ENCODE measurements around the gene PCCA. TPM values are rescaled to one million over a fixed set of nuclear protein-coding genes. Genes with fewer than 3 reads are reported as not detected.
A peak's percentile ranks its signal among the peaks of the same experiment; 100 is the strongest.

The PCCA gene
- total and polyA plus RNA-seq, 4 donors = 45.1 to 378 (median 110) TPM

DNA sequence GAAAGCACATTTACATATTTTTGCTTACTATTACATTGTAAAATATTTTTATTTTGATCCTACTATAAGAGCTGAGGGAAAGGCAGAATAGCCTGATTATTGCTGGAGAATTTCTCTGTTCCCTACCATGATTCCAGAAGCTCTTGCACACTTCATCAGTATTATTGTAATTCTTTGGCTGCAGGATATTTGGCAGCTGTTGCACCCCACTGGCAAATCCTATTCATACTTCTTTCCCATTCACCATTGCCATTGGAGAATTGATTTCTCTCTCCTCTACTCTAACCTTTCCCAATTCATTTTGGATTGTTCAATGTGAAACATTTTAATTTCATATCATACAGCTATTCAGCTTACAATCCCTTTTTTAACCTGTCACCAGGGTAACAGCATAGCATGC lies 261.7 kb downstream of the PCCA start:
- Histone ChIP-seq H3K4me3 (ENCODE audit: low read depth, low read length) (no peak overlapping the region), H3K36me3 (ENCODE audit: control insufficient read depth, insufficient read depth, low read length) (no peaks in the 10 kb centered on the region), H3K4me1 (ENCODE audit: control insufficient read depth, insufficient read depth, low read length) (no peaks in the 10 kb centered on the region), H3K9me3 (ENCODE audit: control insufficient read depth, insufficient read depth, low read length) (peaks cover under 1% of the 10 kb centered on the region), H3K27ac (ENCODE audit: low read depth, low read length) (no peak overlapping the region), H3K27me3 (ENCODE audit: control insufficient read depth, insufficient read depth, low read length) (no peaks in the 10 kb centered on the region)
- peak in 3 of 6 donors; percentile 14 to 88 (median 35) for DNase-seq (ENCODE audit: low read depth in 4 of 6, low spot score in 6 of 6)

- H3K4me3 ChIP-seq (ENCODE audit: low read depth, low read length) = no peak overlapping the region
- no peak for DNase-seq (ENCODE audit: low read depth in 4 of 6, low spot score in 6 of 6)
- H3K27ac ChIP-seq (ENCODE audit: low read depth, low read length) = no peak overlapping the region
- WGBS (ENCODE audit: insufficient coverage) = no CpG with 5 or more reads among the region's 1 CpG
- H3K9me3 ChIP-seq (ENCODE audit: control insufficient read depth, insufficient read depth, low read length) = no peaks in the 10 kb centered on the region
- H3K36me3 ChIP-seq (ENCODE audit: control insufficient read depth, insufficient read depth, low read length) = no peaks in the 10 kb centered on the region
- H3K27me3 ChIP-seq (ENCODE audit: control insufficient read depth, insufficient read depth, low read length) = no peaks in the 10 kb centered on the region
- H3K4me1 ChIP-seq (ENCODE audit: control insufficient read depth, insufficient read depth, low read length) = no peaks in the 10 kb centered on the region
These were observed 267.5 kb downstream of the PCCA start for GRCh38 chr13:100356426-100356825.

DNA sequence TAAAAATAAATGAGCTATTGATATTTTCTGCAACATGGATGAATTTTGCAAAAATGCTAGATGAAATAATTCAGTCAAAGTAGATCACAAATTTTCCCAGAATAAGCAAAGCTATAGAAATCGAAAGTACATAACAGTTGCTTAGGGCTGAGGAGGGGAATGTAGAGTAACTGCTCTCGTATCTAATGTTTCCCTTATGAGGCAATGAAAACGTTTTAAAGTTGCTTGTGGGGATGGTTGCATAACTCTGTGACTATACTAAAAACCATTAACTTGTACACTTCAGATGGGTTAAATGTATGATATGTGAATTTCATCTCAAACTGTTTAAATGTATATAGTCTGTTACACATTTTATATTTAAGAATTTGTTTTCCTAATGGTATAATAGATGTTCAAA lies 268.0 kb downstream of the PCCA start:
- H3K4me1 ChIP-seq (ENCODE audit: control insufficient read depth, insufficient read depth, low read length) = no peaks in the 10 kb centered on the region
- no CpG with 5 or more reads among the region's 3 CpGs for WGBS (ENCODE audit: insufficient coverage)
- DNase-seq (ENCODE audit: low read depth in 4 of 6, low spot score in 6 of 6) = peak in 1 of 6 donors; percentile 65

DNA sequence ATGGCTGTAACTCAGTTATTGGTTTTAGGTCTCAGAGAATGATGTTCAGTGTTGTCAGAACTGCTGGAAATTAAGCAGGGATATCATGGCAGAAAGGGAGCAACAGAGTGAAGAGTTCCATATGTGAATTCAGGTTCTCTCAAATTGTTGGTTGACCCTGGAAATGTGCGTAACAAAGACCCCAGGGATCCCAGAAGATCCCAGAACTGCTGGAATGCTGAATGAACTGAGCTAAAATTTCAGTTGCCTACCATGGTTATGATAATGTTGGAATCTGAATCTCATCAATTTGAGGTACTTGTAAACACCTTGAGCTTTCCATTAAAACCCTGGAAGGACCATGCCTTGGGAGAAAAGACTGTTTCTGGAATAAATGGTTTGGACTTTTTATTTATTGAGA lies 268.9 kb downstream of the PCCA start:
- Histone ChIP-seq H3K4me1 (ENCODE audit: control insufficient read depth, insufficient read depth, low read length) (no peaks in the 10 kb centered on the region), H3K4me3 (ENCODE audit: low read depth, low read length) (no peak overlapping the region), H3K27ac (ENCODE audit: low read depth, low read length) (no peak overlapping the region), H3K9me3 (ENCODE audit: control insufficient read depth, insufficient read depth, low read length) (no peaks in the 10 kb centered on the region), H3K36me3 (ENCODE audit: control insufficient read depth, insufficient read depth, low read length) (no peaks in the 10 kb centered on the region), H3K27me3 (ENCODE audit: control insufficient read depth, insufficient read depth, low read length) (no peaks in the 10 kb centered on the region)
- no peak for DNase-seq (ENCODE audit: low read depth in 4 of 6, low spot score in 6 of 6)
- 100% methylated on average over 1 of the region's 1 CpG for WGBS (ENCODE audit: insufficient coverage)

More for the DNA sequence above, 268.0 kb downstream of the PCCA start:
- H3K27me3 ChIP-seq (ENCODE audit: control insufficient read depth, insufficient read depth, low read length) = no peaks in the 10 kb centered on the region
- no peak overlapping the region for H3K4me3 ChIP-seq (ENCODE audit: low read depth, low read length)
- no peaks in the 10 kb centered on the region for H3K9me3 ChIP-seq (ENCODE audit: control insufficient read depth, insufficient read depth, low read length)
- no peak overlapping the region for H3K27ac ChIP-seq (ENCODE audit: low read depth, low read length)
- no peaks in the 10 kb centered on the region for H3K36me3 ChIP-seq (ENCODE audit: control insufficient read depth, insufficient read depth, low read length)

DNA sequence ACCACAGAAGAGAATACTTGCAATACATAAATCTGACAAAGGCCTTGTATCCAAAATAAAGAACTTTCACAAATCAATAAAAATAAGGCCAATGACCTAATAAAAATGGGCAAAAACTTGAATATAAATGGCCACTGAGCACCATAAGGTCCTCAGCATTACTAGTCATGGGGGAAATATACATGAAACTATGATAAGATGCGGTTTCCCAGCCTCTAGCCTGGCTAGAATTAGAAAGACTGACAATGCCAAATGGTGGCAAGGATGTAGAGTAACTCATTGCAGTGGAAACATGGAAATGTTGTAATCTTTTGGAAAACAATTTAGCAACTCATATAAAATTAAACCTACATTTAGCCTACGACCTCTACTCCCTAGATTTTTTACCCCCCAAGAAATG lies 272.6 kb downstream of the PCCA start:
- no peak overlapping the region for H3K4me3 ChIP-seq (ENCODE audit: low read depth, low read length)
- no peaks in the 10 kb centered on the region for H3K27me3 ChIP-seq (ENCODE audit: control insufficient read depth, insufficient read depth, low read length)
- H3K9me3 ChIP-seq (ENCODE audit: control insufficient read depth, insufficient read depth, low read length) = no peaks in the 10 kb centered on the region
- H3K27ac ChIP-seq (ENCODE audit: low read depth, low read length) = no peak overlapping the region
- no peak for DNase-seq (ENCODE audit: low read depth in 4 of 6, low spot score in 6 of 6)
- no peaks in the 10 kb centered on the region for H3K36me3 ChIP-seq (ENCODE audit: control insufficient read depth, insufficient read depth, low read length)
- no CpG with 5 or more reads among the region's 2 CpGs for whole genome bisulfite sequencing (ENCODE audit: insufficient coverage)
- no peaks in the 10 kb centered on the region for H3K4me1 ChIP-seq (ENCODE audit: control insufficient read depth, insufficient read depth, low read length)

GRCh38 chr13:100362371-100362770 lies 273.5 kb downstream of the PCCA start:
- no peaks in the 10 kb centered on the region for H3K36me3 ChIP-seq (ENCODE audit: control insufficient read depth, insufficient read depth, low read length)
- no peaks in the 10 kb centered on the region for H3K27me3 ChIP-seq (ENCODE audit: control insufficient read depth, insufficient read depth, low read length)
- no peaks in the 10 kb centered on the region for H3K4me1 ChIP-seq (ENCODE audit: control insufficient read depth, insufficient read depth, low read length)
- DNase-seq (ENCODE audit: low read depth in 4 of 6, low spot score in 6 of 6) = no peak
- no peaks in the 10 kb centered on the region for H3K9me3 ChIP-seq (ENCODE audit: control insufficient read depth, insufficient read depth, low read length)
- no peak overlapping the region for H3K4me3 ChIP-seq (ENCODE audit: low read depth, low read length)
- H3K27ac ChIP-seq (ENCODE audit: low read depth, low read length) = no peak overlapping the region
- no CpG with 5 or more reads among the region's 2 CpGs for WGBS (ENCODE audit: insufficient coverage)

DNA sequence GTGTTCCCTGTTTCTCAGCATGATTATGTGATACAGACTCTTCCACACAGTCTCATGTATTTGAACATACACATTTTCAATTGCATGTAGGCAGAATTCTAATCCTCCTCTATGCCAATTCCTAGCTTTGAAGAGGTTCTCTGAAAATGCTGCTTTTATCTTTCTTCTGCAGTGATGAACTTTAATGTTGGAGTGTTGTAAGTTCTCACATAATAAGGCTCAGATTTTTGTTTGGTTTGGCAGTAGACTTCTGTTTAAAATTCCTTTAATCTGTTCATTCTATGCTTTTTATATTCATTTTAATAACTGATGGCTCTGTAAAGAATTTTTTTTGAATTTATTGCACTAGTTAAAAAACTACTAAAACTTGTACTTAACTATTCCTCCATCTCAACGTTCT lies 273.9 kb downstream of the PCCA start:
- Histone ChIP-seq H3K9me3 (ENCODE audit: control insufficient read depth, insufficient read depth, low read length) (no peaks in the 10 kb centered on the region), H3K4me3 (ENCODE audit: low read depth, low read length) (no peak overlapping the region), H3K4me1 (ENCODE audit: control insufficient read depth, insufficient read depth, low read length) (no peaks in the 10 kb centered on the region), H3K27me3 (ENCODE audit: control insufficient read depth, insufficient read depth, low read length) (no peaks in the 10 kb centered on the region), H3K36me3 (ENCODE audit: control insufficient read depth, insufficient read depth, low read length) (no peaks in the 10 kb centered on the region), H3K27ac (ENCODE audit: low read depth, low read length) (no peak overlapping the region)
- WGBS (ENCODE audit: insufficient coverage) = no CpG with 5 or more reads among the region's 1 CpG
- DNase-seq (ENCODE audit: low read depth in 4 of 6, low spot score in 6 of 6) = peak in 1 of 6 donors; percentile 15

DNA sequence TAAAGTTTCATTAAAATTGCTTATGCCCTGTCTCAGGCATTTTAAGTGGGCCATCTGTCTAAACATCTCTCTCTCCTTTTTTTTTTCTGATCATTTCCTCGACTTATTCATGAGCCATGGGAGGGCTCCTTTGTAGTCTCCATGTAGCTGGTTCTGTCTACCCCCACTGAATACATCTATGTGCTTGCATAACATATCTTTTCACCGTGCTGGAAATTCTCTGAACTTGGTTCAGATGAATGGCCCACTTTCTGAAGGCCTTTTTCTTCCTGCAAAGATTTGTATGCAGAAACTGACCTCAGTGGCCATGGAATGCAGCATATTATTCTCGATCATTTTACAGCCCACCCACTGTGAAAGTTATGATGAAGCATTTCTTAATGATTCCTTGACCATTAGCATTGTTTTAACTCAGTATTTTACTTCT lies 274.4 kb downstream of the PCCA start:
- DNase-seq (ENCODE audit: low read depth in 4 of 6, low spot score in 6 of 6) = peak in 1 of 6 donors; percentile 36
- no peaks in the 10 kb centered on the region for H3K36me3 ChIP-seq (ENCODE audit: control insufficient read depth, insufficient read depth, low read length)
- H3K4me1 ChIP-seq (ENCODE audit: control insufficient read depth, insufficient read depth, low read length) = no peaks in the 10 kb centered on the region
- no peak overlapping the region for H3K4me3 ChIP-seq (ENCODE audit: low read depth, low read length)
- 13% methylated on average over 1 of the region's 3 CpGs for WGBS (ENCODE audit: insufficient coverage)
- no peaks in the 10 kb centered on the region for H3K27me3 ChIP-seq (ENCODE audit: control insufficient read depth, insufficient read depth, low read length)
- H3K9me3 ChIP-seq (ENCODE audit: control insufficient read depth, insufficient read depth, low read length) = no peaks in the 10 kb centered on the region
- no peak overlapping the region for H3K27ac ChIP-seq (ENCODE audit: low read depth, low read length)

GRCh38 chr13:100363874-100364273 lies 275.0 kb downstream of the PCCA start:
- Histone ChIP-seq H3K27ac (ENCODE audit: low read depth, low read length) (no peak overlapping the region), H3K4me3 (ENCODE audit: low read depth, low read length) (no peak overlapping the region), H3K36me3 (ENCODE audit: control insufficient read depth, insufficient read depth, low read length) (no peaks in the 10 kb centered on the region), H3K9me3 (ENCODE audit: control insufficient read depth, insufficient read depth, low read length) (no peaks in the 10 kb centered on the region), H3K4me1 (ENCODE audit: control insufficient read depth, insufficient read depth, low read length) (no peaks in the 10 kb centered on the region), H3K27me3 (ENCODE audit: control insufficient read depth, insufficient read depth, low read length) (no peaks in the 10 kb centered on the region)
- no peak for DNase-seq (ENCODE audit: low read depth in 4 of 6, low spot score in 6 of 6)
- 80% methylated on average over 1 of the region's 2 CpGs for WGBS (ENCODE audit: insufficient coverage)

GRCh38 chr13:100364591-100364990 lies 275.7 kb downstream of the PCCA start:
- WGBS (ENCODE audit: insufficient coverage) = 100% methylated on average over 3 of the region's 4 CpGs
- Histone ChIP-seq H3K27ac (ENCODE audit: low read depth, low read length) (no peak overlapping the region), H3K36me3 (ENCODE audit: control insufficient read depth, insufficient read depth, low read length) (no peaks in the 10 kb centered on the region), H3K4me1 (ENCODE audit: control insufficient read depth, insufficient read depth, low read length) (no peaks in the 10 kb centered on the region), H3K9me3 (ENCODE audit: control insufficient read depth, insufficient read depth, low read length) (no peaks in the 10 kb centered on the region), H3K4me3 (ENCODE audit: low read depth, low read length) (no peak overlapping the region), H3K27me3 (ENCODE audit: control insufficient read depth, insufficient read depth, low read length) (no peaks in the 10 kb centered on the region)
- no peak for DNase-seq (ENCODE audit: low read depth in 4 of 6, low spot score in 6 of 6)

Data from spinal cord (tissue), 10 donors.